ENCODE measurements around the gene LCMT1. TPM values are rescaled to one million over a fixed set of nuclear protein-coding genes. Genes with fewer than 3 reads are reported as not detected.

The LCMT1 gene
- total RNA-seq, 1 experiment from 2014 or later: 44.2 TPM

DNA sequence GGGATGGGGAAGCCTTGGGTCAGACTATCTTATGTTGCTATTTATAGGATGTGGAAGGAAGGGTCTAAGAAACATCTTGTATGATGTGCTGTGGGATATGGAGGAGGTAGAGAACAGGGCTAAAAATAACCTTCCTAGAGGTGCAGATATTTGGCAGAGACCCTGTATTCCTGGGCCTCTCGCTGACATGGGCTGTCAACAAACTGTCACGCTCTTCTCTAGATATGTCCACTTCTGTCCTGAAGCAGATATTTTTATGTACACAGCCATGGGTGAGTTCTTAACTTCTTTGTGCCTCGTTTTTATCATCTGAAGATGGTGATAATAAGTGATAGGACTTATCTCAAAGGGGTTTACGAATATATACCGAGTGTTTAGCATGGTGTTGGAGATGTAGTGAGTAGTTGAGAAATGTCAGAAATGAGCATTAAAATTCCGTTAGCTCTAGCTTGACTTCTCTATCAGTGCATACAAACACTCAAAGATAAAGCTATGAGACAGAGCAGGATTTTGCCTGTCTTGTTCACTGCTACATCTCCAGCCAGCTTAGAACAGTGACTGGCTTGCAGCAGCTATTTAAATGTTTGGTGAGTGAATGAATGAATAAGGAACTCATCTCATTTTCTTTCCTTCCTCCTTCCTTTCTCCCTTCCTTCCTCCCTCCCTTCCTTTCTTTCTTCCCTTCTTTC lies 102.3 kb downstream of the LCMT1 start:
- no TSS peak for BruUV-seq (replicated peaks)
- intact Hi-C loops (cut with micrococcal nuclease; ENCODE audit: unreplicated experiment) (no loop called here), in situ Hi-C loops (cut with HindIII; ENCODE audit: low pct_unique_long_range_greater_than_20kb, low sequenced_read_pairs) (no loop called here)
- ChIA-PET POLR2A (interaction anchor here (0.5 to 1.0 kb wide), 2 partner anchors 50 to 673 kb away, joined by 3 read pairs; no protein-coding TSS in a partner anchor), CTCF (no interaction called here)
- Histone ChIP-seq H3K9me3 (ENCODE audit: control insufficient read depth, insufficient read depth, low read depth, low read length) (no peaks in the 10 kb centered on the region), H3K27ac (ENCODE audit: low read length) (no peak overlapping the region), H3K36me3 (ENCODE audit: control insufficient read depth, insufficient read depth, low read length) (no peaks in the 10 kb centered on the region), H3K4me3 (ENCODE audit: low read depth in 2 of 2, low read length in 2 of 2) (no peak overlapping the region), H3K4me1 (ENCODE audit: control insufficient read depth, insufficient read depth, low read length) (no peaks in the 10 kb centered on the region), H3K27me3 (ENCODE audit: control insufficient read depth, insufficient read depth, low read length) (no peaks in the 10 kb centered on the region)
- DNase-seq (ENCODE audit: low read depth, low spot score) (no peak), ATAC-seq (no peak)
- no peak for TF ChIP-seq SIN3A (IDR thresholded peaks at IDR 0.05; ENCODE audit: borderline replicate concordance, insufficient read depth, low read depth, low read length)
- TF ChIP-seq, protein P1, sequence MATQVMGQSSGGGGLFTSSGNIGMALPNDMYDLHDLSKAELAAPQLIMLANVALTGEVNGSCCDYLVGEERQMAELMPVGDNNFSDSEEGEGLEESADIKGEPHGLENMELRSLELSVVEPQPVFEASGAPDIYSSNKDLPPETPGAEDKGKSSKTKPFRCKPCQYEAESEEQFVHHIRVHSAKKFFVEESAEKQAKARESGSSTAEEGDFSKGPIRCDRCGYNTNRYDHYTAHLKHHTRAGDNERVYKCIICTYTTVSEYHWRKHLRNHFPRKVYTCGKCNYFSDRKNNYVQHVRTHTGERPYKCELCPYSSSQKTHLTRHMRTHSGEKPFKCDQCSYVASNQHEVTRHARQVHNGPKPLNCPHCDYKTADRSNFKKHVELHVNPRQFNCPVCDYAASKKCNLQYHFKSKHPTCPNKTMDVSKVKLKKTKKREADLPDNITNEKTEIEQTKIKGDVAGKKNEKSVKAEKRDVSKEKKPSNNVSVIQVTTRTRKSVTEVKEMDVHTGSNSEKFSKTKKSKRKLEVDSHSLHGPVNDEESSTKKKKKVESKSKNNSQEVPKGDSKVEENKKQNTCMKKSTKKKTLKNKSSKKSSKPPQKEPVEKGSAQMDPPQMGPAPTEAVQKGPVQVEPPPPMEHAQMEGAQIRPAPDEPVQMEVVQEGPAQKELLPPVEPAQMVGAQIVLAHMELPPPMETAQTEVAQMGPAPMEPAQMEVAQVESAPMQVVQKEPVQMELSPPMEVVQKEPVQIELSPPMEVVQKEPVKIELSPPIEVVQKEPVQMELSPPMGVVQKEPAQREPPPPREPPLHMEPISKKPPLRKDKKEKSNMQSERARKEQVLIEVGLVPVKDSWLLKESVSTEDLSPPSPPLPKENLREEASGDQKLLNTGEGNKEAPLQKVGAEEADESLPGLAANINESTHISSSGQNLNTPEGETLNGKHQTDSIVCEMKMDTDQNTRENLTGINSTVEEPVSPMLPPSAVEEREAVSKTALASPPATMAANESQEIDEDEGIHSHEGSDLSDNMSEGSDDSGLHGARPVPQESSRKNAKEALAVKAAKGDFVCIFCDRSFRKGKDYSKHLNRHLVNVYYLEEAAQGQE (IDR thresholded peaks at IDR 0.05; ENCODE audit: insufficient read depth in 1 of 2, low read depth in 2 of 2, low read length in 1 of 2): no peak
- no peak for TF ChIP-seq POLR2AphosphoS5 (IDR thresholded peaks at IDR 0.05; ENCODE audit: low read depth, low read length)
- TF ChIP-seq TCF7L2 (IDR thresholded peaks at IDR 0.05; ENCODE audit: low read depth, low read length): no peak
- TF ChIP-seq CTCF (IDR thresholded peaks at IDR 0.05): no peak

- H3K4me1 ChIP-seq (ENCODE audit: control insufficient read depth, insufficient read depth, low read length): no peaks in the 10 kb centered on the region
- BruUV-seq (replicated peaks): no TSS peak
- H3K27me3 ChIP-seq (ENCODE audit: control insufficient read depth, insufficient read depth, low read length): no peaks in the 10 kb centered on the region
- intact Hi-C loops (cut with micrococcal nuclease; ENCODE audit: unreplicated experiment) (no loop called here), in situ Hi-C loops (cut with HindIII; ENCODE audit: low pct_unique_long_range_greater_than_20kb, low sequenced_read_pairs) (no loop called here)
- no peak for TF ChIP-seq SIN3A (IDR thresholded peaks at IDR 0.05; ENCODE audit: borderline replicate concordance, insufficient read depth, low read depth, low read length)
- H3K36me3 ChIP-seq (ENCODE audit: control insufficient read depth, insufficient read depth, low read length): no peaks in the 10 kb centered on the region
- no peak for ATAC-seq
- no peak for DNase-seq (ENCODE audit: low read depth, low spot score)
- POLR2A ChIA-PET: no interaction called here
- H3K27ac ChIP-seq (ENCODE audit: low read length): no peak overlapping the region
- no peak overlapping the region for H3K4me3 ChIP-seq (ENCODE audit: low read depth in 2 of 2, low read length in 2 of 2)
- H3K9me3 ChIP-seq (ENCODE audit: control insufficient read depth, insufficient read depth, low read depth, low read length): no peaks in the 10 kb centered on the region
- CTCF ChIA-PET: no interaction called here
Observed at GRCh38 chr16:25217112-25217511, 105.6 kb downstream of the LCMT1 start.

- BruUV-seq (replicated peaks): no TSS peak
- Histone ChIP-seq H3K4me1 (ENCODE audit: control insufficient read depth, insufficient read depth, low read length) (no peaks in the 10 kb centered on the region), H3K9me3 (ENCODE audit: control insufficient read depth, insufficient read depth, low read depth, low read length) (no peaks in the 10 kb centered on the region), H3K27me3 (ENCODE audit: control insufficient read depth, insufficient read depth, low read length) (no peaks in the 10 kb centered on the region), H3K36me3 (ENCODE audit: control insufficient read depth, insufficient read depth, low read length) (no peaks in the 10 kb centered on the region), H3K4me3 (ENCODE audit: low read depth in 2 of 2, low read length in 2 of 2) (no peak overlapping the region), H3K27ac (ENCODE audit: low read length) (no peak overlapping the region)
- no peak for ATAC-seq
- in situ Hi-C loops (cut with HindIII; ENCODE audit: low pct_unique_long_range_greater_than_20kb, low sequenced_read_pairs): no loop called here
- ChIA-PET CTCF (no interaction called here), POLR2A (interaction anchor here (0.6 kb wide), 1 partner anchor 701 kb away, joined by 5 read pairs; no protein-coding TSS in a partner anchor)
- TF ChIP-seq, protein P1 (IDR thresholded peaks at IDR 0.05; ENCODE audit: insufficient read depth in 1 of 2, low read depth in 2 of 2, low read length in 1 of 2): no peak
- TF ChIP-seq TCF7L2 (IDR thresholded peaks at IDR 0.05; ENCODE audit: low read depth, low read length): no peak
- no peak for TF ChIP-seq POLR2AphosphoS5 (IDR thresholded peaks at IDR 0.05; ENCODE audit: low read depth, low read length)
- TF ChIP-seq CTCF (IDR thresholded peaks at IDR 0.05): no peak
- no peak for TF ChIP-seq SIN3A (IDR thresholded peaks at IDR 0.05; ENCODE audit: borderline replicate concordance, insufficient read depth, low read depth, low read length)
- intact Hi-C loops (cut with micrococcal nuclease; ENCODE audit: unreplicated experiment): no loop called here
- no peak for DNase-seq (ENCODE audit: low read depth, low spot score)
Observed at GRCh38 chr16:25217921-25218320, 106.4 kb downstream of the LCMT1 start.
